Amygdala (tissue), 56 donors: ENCODE measurements around the gene ANO2.

Experiments used
- DNase-seq, 56 donors: peaks; one replicate each; lab custom pipeline; 2025; lab: John Stamatoyannopoulos, UW

Gene ANO2

GRCh38 chr12:5945071-5946008 lies at the start of gene ANO2:
Gene ANO2, minus strand, starts transcription at chr12:5945259. Its CDS starts 42 bp downstream, at chr12:5945217.
- peak in 1 of 56 donors; percentile 25 for DNase-seq

GRCh38 chr12:5989621-5990020 lies 44.6 kb upstream of the ANO2 start:
- no peak for DNase-seq

DNA sequence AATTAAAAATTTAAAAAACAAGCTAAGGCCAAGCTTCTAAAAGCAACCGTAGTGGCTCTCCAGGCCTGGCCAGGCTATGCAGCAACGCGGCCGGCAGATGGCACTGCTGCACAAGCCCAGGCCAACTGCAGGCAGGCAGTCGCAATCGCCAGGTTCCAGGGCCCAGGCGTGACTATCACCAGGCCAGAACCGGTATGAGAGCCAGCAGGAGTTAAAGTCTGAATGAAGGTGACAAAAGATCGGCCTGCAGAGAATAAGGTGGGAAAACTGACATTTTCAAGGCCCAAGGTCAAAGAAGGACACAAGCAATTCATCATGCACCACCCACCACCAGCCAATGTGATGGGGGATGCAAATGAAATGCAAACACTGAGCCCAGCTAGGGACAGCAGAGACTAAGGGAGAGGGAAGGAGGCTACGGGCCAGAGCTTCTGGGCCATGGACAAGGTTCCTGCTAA lies 43.6 kb upstream of the ANO2 start:
- DNase-seq: peak in 50 of 56 donors; percentile 11 to 85 (median 50)

DNA sequence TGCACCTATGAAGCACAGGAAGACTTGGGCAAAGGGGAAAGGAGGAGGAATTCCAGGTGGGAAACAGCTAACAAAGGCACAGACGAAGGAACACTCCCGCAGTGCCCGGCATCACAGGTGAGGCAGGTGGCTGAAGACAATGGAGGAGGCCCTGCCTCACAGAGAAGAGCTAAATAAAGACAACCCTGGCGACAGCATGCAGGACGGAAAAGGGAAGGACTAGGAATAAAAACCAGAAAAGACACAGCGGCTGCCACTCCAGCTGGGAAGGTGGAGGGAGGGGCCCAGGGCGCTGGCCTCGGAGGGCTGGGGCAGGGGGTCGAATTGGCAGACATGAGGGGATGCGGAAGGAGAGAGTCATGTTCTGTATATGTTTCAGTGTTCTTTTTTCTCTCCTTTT lies 43.0 kb upstream of the ANO2 start:
- no peak for DNase-seq

DNA sequence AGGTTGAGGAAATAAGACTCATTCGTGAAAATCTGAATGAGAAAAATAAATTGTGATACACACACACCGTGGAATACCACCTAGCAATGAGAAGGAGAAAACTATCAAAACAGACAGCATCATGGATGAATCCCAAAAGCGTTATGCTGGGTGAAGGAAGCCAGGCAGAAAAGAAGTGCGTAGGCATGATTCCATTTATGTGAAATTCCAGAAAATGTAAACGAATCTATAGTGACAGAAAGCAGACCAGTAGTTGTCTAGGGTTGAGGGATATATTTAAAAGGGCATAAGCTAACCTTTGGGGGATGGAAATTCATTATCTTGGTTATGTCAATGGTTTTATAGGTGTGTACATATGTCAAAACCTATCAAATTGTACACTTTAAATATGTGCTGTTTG lies 42.5 kb upstream of the ANO2 start:
- no peak for DNase-seq

- no peak for DNase-seq
Observed at GRCh38 chr12:5985471-5985870, 40.4 kb upstream of the ANO2 start.

DNA sequence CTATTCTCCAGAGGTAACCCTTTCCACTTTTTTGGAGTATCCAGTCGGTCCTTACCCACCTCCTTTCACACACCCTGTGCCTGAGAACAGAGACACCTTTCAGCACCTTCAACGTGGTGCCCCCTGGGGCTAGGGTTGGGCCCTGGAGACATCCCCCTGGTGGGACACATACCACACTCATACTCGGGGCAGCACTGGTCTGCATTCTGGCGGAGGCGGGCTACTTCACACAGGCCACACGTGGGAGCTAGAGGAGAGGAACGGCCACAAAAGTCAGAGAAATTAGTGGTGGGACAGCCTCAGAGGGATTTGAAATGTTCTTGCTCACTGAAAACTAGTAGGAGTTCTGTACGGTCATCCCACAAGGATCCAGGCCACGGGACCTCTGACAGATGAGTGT lies 39.8 kb upstream of the ANO2 start:
- DNase-seq: no peak

DNA sequence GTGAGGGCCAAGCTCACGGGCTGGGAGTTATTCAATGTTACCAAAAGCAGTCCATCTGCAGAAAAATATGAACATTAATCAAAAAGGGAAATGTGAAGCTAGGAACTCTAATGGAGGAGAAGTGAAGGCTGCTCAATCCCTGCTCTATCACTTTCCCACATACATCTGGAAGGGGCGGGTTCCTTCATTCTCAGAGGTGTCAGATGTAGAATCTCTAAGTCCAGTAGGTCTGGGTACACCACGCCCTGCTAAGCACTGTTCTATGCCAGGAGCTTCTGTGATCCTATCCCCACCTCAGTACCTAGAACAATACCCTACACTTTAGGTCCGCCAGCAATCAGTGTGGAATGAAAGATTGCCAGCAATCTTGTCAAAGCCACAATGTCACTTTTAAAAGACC lies 37.0 kb upstream of the ANO2 start:
- no peak for DNase-seq

GRCh38 chr12:5977556-5977955 lies 32.5 kb upstream of the ANO2 start:
- no peak for DNase-seq

DNA sequence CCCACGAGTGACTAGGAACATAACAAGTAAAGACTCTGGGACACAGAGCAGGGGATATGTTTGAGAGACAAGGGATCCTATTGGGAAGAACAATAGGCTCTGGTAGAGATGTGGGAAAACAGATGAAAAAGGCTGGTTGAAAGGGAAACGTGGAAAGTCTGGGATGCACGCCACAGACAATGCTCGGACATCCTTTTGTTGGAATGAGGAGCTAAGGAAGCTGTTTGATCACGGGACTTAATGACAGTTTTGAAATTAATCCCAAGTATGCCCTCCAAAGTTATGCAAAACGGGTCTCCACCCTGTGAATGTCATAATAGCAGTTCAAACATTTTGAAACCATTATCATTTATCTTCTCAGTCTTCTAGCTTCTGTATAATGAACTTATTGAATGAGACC lies 31.7 kb upstream of the ANO2 start:
- DNase-seq: no peak

GRCh38 chr12:5976196-5976595 lies 31.1 kb upstream of the ANO2 start:
- DNase-seq: no peak

- no peak for DNase-seq
Observed at GRCh38 chr12:5973461-5974115, 28.5 kb upstream of the ANO2 start.

DNA sequence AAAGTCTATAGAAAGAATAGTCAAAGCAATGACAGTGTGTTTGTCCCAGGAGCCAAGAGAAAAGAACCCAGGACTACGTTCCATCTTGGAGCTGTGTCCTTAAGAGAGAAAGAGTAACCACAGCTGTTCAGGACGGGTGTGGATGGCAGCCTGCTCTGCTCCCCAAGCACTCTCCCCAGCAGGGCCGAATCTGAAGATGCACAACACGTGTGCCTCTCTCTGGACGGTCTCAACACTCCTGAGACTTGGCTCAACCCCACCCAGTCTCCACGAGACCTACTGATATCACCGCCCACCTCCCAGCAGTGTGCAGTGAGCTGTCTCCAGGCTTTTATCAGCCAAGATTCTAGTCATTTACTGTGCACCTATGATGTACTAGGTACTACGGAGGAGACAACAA lies 27.3 kb upstream of the ANO2 start:
- no peak for DNase-seq

DNA sequence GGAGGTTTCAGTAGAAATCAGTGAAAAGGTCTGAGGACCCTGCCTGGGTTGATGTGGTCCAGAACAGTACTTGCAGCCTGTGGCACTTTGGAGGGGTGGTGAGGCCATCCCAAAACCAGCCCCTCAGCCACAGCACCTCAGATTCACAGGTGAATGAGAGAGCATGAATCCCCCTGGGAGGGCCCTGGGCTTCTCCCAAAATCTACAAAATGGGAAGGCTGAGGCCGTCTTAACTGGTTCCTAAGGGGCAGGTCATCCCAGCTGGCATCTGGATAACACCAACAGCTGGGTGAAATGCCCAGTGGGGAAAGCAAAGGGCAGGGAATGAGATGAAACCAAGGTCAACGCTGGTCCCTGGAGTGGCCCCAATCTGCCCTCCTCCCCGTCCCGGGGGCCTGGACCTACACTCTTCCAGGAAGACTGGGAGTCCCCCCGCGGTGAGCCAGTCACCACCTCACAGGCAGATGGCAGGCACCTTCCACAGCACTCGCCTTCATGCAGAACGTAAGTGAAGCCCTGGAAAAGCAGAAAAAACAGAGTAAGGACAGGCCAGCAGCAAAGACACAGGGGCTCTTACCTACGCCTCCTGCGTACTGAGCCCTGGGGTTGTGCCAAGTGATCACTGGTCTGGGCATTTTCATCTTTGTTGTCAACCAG lies 26.3 kb upstream of the ANO2 start:
- DNase-seq: no peak

DNA sequence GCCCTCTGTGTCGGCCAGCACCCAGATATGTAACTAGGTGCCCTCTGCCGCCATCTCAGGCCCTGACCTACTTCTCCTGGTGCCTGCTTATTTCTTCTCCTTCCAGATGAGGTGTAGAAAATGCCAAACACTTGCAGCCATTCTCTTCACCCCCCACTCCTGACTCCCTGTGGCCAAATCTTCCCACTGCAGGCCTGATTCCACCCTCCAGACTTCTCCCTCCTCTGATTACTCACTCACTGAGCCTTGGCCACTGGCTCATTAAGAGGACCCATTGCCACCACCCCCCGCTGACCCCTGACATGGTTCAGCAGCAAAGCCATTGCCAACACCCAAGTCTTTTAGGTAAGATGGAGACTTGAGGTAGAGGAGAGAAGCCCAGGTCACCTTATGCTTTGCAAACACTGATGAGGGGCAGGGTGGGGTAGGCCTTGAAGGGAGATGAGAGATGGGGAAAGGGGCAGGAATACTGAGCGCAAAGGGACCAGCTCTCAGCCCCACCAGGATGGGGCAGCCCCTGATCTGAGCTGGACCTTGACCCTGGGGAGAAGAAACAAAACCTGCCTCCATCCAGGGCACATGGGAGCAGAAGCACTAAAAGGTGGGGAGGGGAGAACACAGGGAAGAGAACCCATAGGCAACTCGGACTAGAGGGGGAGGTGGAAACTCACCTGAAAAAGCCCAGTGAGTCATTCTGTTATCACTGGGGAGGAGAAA lies 25.1 kb upstream of the ANO2 start:
- DNase-seq: no peak

DNA sequence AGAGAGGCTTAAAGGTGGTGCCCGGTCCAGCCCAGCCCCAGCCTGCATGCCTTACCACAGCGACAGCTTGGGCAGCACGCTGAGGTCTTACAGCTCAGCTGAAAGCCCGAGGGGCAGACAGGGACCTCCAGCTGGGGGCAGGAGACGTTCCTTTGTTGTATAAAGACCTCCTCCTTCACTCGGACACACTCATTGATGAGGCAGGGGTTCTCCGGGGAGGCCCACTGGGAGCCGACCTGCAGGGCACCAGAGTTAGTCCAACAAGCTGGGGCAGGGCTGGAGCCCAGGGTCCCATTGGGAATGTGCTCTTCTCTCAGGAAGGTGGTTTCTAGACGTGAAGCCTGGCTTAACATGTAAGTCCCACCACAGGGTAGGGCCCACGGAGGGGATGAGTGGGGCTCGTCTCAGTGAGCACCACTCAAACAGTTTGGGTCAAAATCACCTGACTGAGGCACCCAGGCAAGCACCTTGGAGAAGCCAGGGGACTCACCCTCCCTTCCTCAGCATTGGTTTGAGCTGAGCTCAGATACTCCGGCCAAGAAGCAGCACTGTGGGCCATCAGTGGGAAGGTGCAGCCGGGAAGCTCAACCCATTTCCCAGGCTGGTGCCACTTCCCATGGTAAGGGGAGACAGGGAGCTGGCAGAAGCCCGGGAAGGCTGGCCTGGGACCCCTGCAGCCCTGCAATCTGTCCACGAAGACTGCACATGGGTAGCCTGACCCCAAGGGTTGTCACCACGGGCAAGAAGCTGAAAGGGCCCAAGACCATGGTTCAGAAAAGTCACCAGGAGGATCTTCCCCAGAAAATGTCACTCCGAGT lies 24.3 kb upstream of the ANO2 start:
- DNase-seq: no peak

DNA sequence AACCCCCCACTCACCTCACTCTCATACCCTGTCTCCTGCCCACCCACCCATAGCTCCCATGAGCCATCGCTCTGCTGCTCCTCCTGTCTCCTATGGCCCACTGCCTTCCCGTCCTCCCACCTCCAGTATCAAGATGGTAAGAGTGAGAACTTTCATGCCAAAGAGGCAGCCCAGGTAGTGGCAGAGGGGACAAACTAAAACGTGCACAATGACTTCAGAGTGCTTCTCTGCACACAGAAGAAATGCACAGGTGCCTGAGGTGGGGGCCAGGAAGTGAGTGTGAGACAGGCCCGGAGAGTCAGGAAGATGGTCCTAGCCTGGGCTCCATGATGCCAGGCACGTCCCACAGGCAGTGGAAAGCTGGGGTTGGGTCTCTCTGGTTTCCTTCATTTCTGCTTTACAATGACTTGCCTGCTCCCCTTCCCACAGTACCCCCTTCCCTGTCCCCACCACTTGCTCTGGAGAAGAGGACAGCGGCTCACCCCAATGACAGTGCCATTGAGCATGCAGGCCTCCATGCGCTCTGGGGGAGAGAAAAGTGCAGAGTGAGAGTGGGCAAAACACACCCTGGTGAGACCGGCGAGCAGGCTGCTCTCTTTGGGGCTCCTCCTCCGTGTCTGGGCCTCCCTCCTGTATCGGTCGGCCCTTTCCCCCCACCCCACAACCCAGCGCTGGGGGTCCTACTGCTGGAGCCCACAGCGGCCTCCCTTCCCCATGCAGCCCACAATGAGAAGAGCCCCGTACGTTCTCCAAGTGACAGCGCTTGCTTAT lies 22.8 kb upstream of the ANO2 start:
- no peak for DNase-seq

- no peak for DNase-seq
Observed at GRCh38 chr12:5966486-5967095, 21.5 kb upstream of the ANO2 start.
